ENCODE data around the gene CD69. TPM values are rescaled to one million over a fixed set of nuclear protein-coding genes. Genes with fewer than 3 reads are reported as not detected.
A peak's percentile ranks its signal among the peaks of the same experiment; 100 is the strongest.
"Not testable (repeated sequence)": the region's sequence is repeated elsewhere in the genome, so short reads cannot be mapped to it uniquely, and the experiment has no call there.

CD69 gene
- total RNA-seq, 2 experiments from 2014 or later, result 631 to 659 TPM

GRCh38 chr12:9707356-9707755, 53.3 kb downstream of the CD69 start:
- Mint-ChIP-seq H3K27ac (peak overlapping the region; percentile 89), H3K4me1 (ENCODE audit: low read depth) (peaks cover 87% of the 10 kb centered on the region), H3K36me3 (ENCODE audit: low read depth) (peaks cover 27% of the 10 kb centered on the region), H3K4me3 (peak overlapping the region; percentile 79), H3K27me3 (no peaks in the 10 kb centered on the region), H3K9me3 (peaks cover 14% of the 10 kb centered on the region)
- no peak for TF ChIP-seq CTCF (IDR thresholded peaks at IDR 0.05)
- H3K9me3 ChIP-seq (ENCODE audit: control insufficient read depth in 1 of 2, insufficient read depth in 1 of 2, low read length in 2 of 2), result no peaks in the 10 kb centered on the region
- ATAC-seq (ENCODE audit: poor library complexity), result no peak
- H3K4me3 ChIP-seq (ENCODE audit: low read length), result no peak overlapping the region
- H3K27me3 ChIP-seq (ENCODE audit: control insufficient read depth in 1 of 2, insufficient read depth in 2 of 2, low read length in 2 of 2), result no peaks in the 10 kb centered on the region
- POLR2A ChIA-PET, result interaction anchor here (0.8 to 4.4 kb wide), 20 partner anchors 8 to 376 kb away, joined by 3 to 97 read pairs (median 8); partner anchors contain the start of genes CD69 and CLEC2D
- intact Hi-C loops (cut with DNase I, micrococcal nuclease), result loop anchor here (5.0 kb wide), 2 partner anchors 35 to 375 kb away; no protein-coding TSS in a partner anchor
- peaks cover 25% of the 10 kb centered on the region for H3K4me1 ChIP-seq (ENCODE audit: insufficient read depth, low read length)
- H3K36me3 ChIP-seq (ENCODE audit: insufficient read depth, low read length), result no peaks in the 10 kb centered on the region
- CTCF ChIA-PET, result interaction anchor here (1.1 to 2.4 kb wide), 16 partner anchors 10 to 376 kb away, joined by 3 to 30 read pairs (median 7); partner anchors contain the start of gene CLEC2D
- DNase-seq, result peak in 3 of 14 experiments; percentile 27 to 40 (median 29)
- peak overlapping the region; percentile 68 to 71 for H3K27ac ChIP-seq (ENCODE audit: low read depth in 1 of 2, low read length in 2 of 2)

- Mint-ChIP-seq H3K36me3 (ENCODE audit: low read depth) (peaks cover 28% of the 10 kb centered on the region), H3K27me3 (no peaks in the 10 kb centered on the region), H3K9me3 (peaks cover 14% of the 10 kb centered on the region), H3K4me1 (ENCODE audit: low read depth) (peaks cover 89% of the 10 kb centered on the region), H3K27ac (peak overlapping the region; percentile 90), H3K4me3 (peak overlapping the region; percentile 62)
- ChIA-PET CTCF (interaction anchor here (1.1 to 1.4 kb wide), 3 partner anchors 35 to 48 kb away, joined by 3 to 4 read pairs (median 4); no protein-coding TSS in a partner anchor), POLR2A (interaction anchor here (0.8 to 4.4 kb wide), 11 partner anchors 12 to 57 kb away, joined by 3 to 97 read pairs (median 16); partner anchors contain the start of genes CD69 and CLEC2D)
- Histone ChIP-seq H3K27ac (ENCODE audit: low read depth in 1 of 2, low read length in 2 of 2) (peak overlapping the region; percentile 23 to 36), H3K27me3 (ENCODE audit: control insufficient read depth in 1 of 2, insufficient read depth in 2 of 2, low read length in 2 of 2) (no peaks in the 10 kb centered on the region), H3K4me1 (ENCODE audit: insufficient read depth, low read length) (peaks cover 37% of the 10 kb centered on the region), H3K9me3 (ENCODE audit: control insufficient read depth in 1 of 2, insufficient read depth in 1 of 2, low read length in 2 of 2) (peaks cover 0 to 6% of the 10 kb centered on the region in 2 experiments), H3K36me3 (ENCODE audit: insufficient read depth, low read length) (no peaks in the 10 kb centered on the region), H3K4me3 (ENCODE audit: low read length) (no peak overlapping the region)
- no peak for TF ChIP-seq CTCF (IDR thresholded peaks at IDR 0.05)
- intact Hi-C loops (cut with DNase I, micrococcal nuclease), result loop anchor here (5.0 kb wide), 2 partner anchors 34 to 374 kb away; no protein-coding TSS in a partner anchor
- ATAC-seq (ENCODE audit: poor library complexity), result no peak
- peak in 3 of 14 experiments; percentile 40 to 49 (median 46) for DNase-seq
Measured at GRCh38 chr12:9706086-9706685, 54.5 kb downstream of the CD69 start.

- H3K4me1 ChIP-seq (ENCODE audit: insufficient read depth, low read length), result peaks cover 39% of the 10 kb centered on the region
- H3K4me3 Mint-ChIP-seq; H3K4me3 ChIP-seq (ENCODE audit: low read length); H3K27ac ChIP-seq (ENCODE audit: low read depth in 1 of 2, low read length in 2 of 2); ATAC-seq (ENCODE audit: poor library complexity); H3K36me3 ChIP-seq (ENCODE audit: insufficient read depth, low read length); H3K27me3 ChIP-seq (ENCODE audit: control insufficient read depth in 1 of 2, insufficient read depth in 2 of 2, low read length in 2 of 2); H3K27me3 Mint-ChIP-seq; intact Hi-C loops (cut with DNase I, micrococcal nuclease); DNase-seq: not testable (repeated sequence)
- H3K9me3 Mint-ChIP-seq, result peaks cover 17% of the 10 kb centered on the region
- peaks cover 33% of the 10 kb centered on the region for H3K36me3 Mint-ChIP-seq (ENCODE audit: low read depth)
- ChIA-PET CTCF (interaction anchor here (1.5 kb wide), 1 partner anchor 70 kb away, joined by 3 read pairs; no protein-coding TSS in a partner anchor), POLR2A (interaction anchor here (0.7 to 6.2 kb wide), 6 partner anchors 24 to 56 kb away, joined by 3 to 96 read pairs (median 6); no protein-coding TSS in a partner anchor)
- peaks cover 94% of the 10 kb centered on the region for H3K4me1 Mint-ChIP-seq (ENCODE audit: low read depth)
- H3K9me3 ChIP-seq (ENCODE audit: control insufficient read depth in 1 of 2, insufficient read depth in 1 of 2, low read length in 2 of 2), result peaks cover 0 to 20% of the 10 kb centered on the region in 2 experiments
- H3K27ac Mint-ChIP-seq, result peak overlapping the region; percentile 90
Measured at GRCh38 chr12:9704561-9704960, 56.1 kb downstream of the CD69 start.

Other genes starting within 250 kb of the CD69 start
- gene KLRB1, start 153.0 kb downstream of the CD69 start, total RNA-seq, result 10 to 100 TPM; 54.8 to 56.2 TPM
- 100 to 1,000 TPM; 121 to 122 TPM for gene CLEC2D, start 91.2 kb downstream of the CD69 start, total RNA-seq
- gene CLECL1, start 27.8 kb downstream of the CD69 start, total RNA-seq, result 1 to 10 TPM in 1 of 2 experiments, under 1 TPM in 1; 0.44 to 1.7 TPM
- under 1 TPM in 1 of 2 experiments, not detected in 1; 0.44 TPM for gene KLRF1, start 66.6 kb upstream of the CD69 start, total RNA-seq
- gene CLEC2B, start 108.5 kb upstream of the CD69 start, total RNA-seq, result 100 to 1,000 TPM; 152 to 155 TPM
- not detected for gene KLRF2, start 120.6 kb upstream of the CD69 start, total RNA-seq
- not detected for gene CLEC2A, start 171.5 kb upstream of the CD69 start, total RNA-seq
- gene CLEC12A, start 210.5 kb upstream of the CD69 start, total RNA-seq, result under 1 TPM; 0.22 to 0.42 TPM
- gene CLEC1B, start 238.2 kb upstream of the CD69 start, total RNA-seq, result not detected
- not detected for gene CLEC12B, start 249.7 kb upstream of the CD69 start, total RNA-seq

All from CD4-positive, alpha-beta T cell (primary cell).